Measurements from ENCODE around the gene HTR6.
A peak's percentile ranks its signal among the peaks of the same experiment; 100 is the strongest.

Gene HTR6

GRCh38 chr1:19712928-19713327 lies 48.3 kb downstream of the HTR6 start:
- H3K9me3 ChIP-seq (ENCODE audit: insufficient read depth, low read depth, low read length) = no peaks in the 10 kb centered on the region
- no peaks in the 10 kb centered on the region for H3K9me2 ChIP-seq (replicated peaks; ENCODE audit: low read depth, low read length)
- no peak for TF ChIP-seq EZH2phosphoT487 (IDR thresholded peaks at IDR 0.05; ENCODE audit: borderline replicate concordance)
- TF ChIP-seq CTCF (conservative IDR thresholded peaks at IDR 0.05; ENCODE audit: low read length) = no peak
- no peaks in the 10 kb centered on the region for H3K27me3 ChIP-seq (ENCODE audit: insufficient read depth, low read length, poor library complexity, severe bottlenecking)
- no peaks in the 10 kb centered on the region for H3F3A ChIP-seq (ENCODE audit: low read depth)
- H3K4me2 ChIP-seq (ENCODE audit: low read depth, low read length, poor library complexity, severe bottlenecking) = no peak overlapping the region
- H3K4me3 ChIP-seq (ENCODE audit: low read length, poor library complexity, severe bottlenecking) = no peak overlapping the region
- H2AFZ ChIP-seq (ENCODE audit: low read length) = no peak overlapping the region
- no peak overlapping the region for H3K9ac ChIP-seq (ENCODE audit: low read depth, low read length, poor library complexity, severe bottlenecking)
- H4K20me1 ChIP-seq (ENCODE audit: insufficient read depth, low read length, poor library complexity, severe bottlenecking) = no peaks in the 10 kb centered on the region
- H3K79me2 ChIP-seq (ENCODE audit: insufficient read depth, low read length) = no peaks in the 10 kb centered on the region
- H3K4me1 ChIP-seq (ENCODE audit: insufficient read depth, low read length, poor library complexity, severe bottlenecking) = no peaks in the 10 kb centered on the region
- no peaks in the 10 kb centered on the region for H3K36me3 ChIP-seq (ENCODE audit: insufficient read depth, low read length)

- Histone ChIP-seq H4K20me1 (ENCODE audit: insufficient read depth, low read length, poor library complexity, severe bottlenecking) (no peaks in the 10 kb centered on the region), H3K27me3 (ENCODE audit: insufficient read depth, low read length, poor library complexity, severe bottlenecking) (no peaks in the 10 kb centered on the region), H3K4me2 (ENCODE audit: low read depth, low read length, poor library complexity, severe bottlenecking) (no peak overlapping the region), H3K9ac (ENCODE audit: low read depth, low read length, poor library complexity, severe bottlenecking) (no peak overlapping the region), H3K9me2 (replicated peaks; ENCODE audit: low read depth, low read length) (no peaks in the 10 kb centered on the region), H3K4me3 (ENCODE audit: low read length, poor library complexity, severe bottlenecking) (no peak overlapping the region), H3K4me1 (ENCODE audit: insufficient read depth, low read length, poor library complexity, severe bottlenecking) (no peaks in the 10 kb centered on the region), H3K9me3 (ENCODE audit: insufficient read depth, low read depth, low read length) (no peaks in the 10 kb centered on the region), H3K36me3 (ENCODE audit: insufficient read depth, low read length) (no peaks in the 10 kb centered on the region), H3F3A (ENCODE audit: low read depth) (no peaks in the 10 kb centered on the region), H3K79me2 (ENCODE audit: insufficient read depth, low read length) (no peaks in the 10 kb centered on the region), H2AFZ (ENCODE audit: low read length) (no peak overlapping the region)
- TF ChIP-seq EZH2phosphoT487 (IDR thresholded peaks at IDR 0.05; ENCODE audit: borderline replicate concordance) (no peak), CTCF (conservative IDR thresholded peaks at IDR 0.05; ENCODE audit: low read length) (peak; percentile 90)
These were observed 50.9 kb downstream of the HTR6 start for GRCh38 chr1:19715334-19716203.

- no peaks in the 10 kb centered on the region for H3F3A ChIP-seq (ENCODE audit: low read depth)
- no peaks in the 10 kb centered on the region for H3K27me3 ChIP-seq (ENCODE audit: insufficient read depth, low read length, poor library complexity, severe bottlenecking)
- H4K20me1 ChIP-seq (ENCODE audit: insufficient read depth, low read length, poor library complexity, severe bottlenecking) = no peaks in the 10 kb centered on the region
- no peaks in the 10 kb centered on the region for H3K4me1 ChIP-seq (ENCODE audit: insufficient read depth, low read length, poor library complexity, severe bottlenecking)
- TF ChIP-seq CTCF (conservative IDR thresholded peaks at IDR 0.05; ENCODE audit: low read length) (no peak), EZH2phosphoT487 (IDR thresholded peaks at IDR 0.05; ENCODE audit: borderline replicate concordance) (no peak)
- H3K9me3 ChIP-seq (ENCODE audit: insufficient read depth, low read depth, low read length) = no peaks in the 10 kb centered on the region
- H3K9me2 ChIP-seq (replicated peaks; ENCODE audit: low read depth, low read length) = no peaks in the 10 kb centered on the region
- H3K79me2 ChIP-seq (ENCODE audit: insufficient read depth, low read length) = no peaks in the 10 kb centered on the region
- no peak overlapping the region for H2AFZ ChIP-seq (ENCODE audit: low read length)
- H3K36me3 ChIP-seq (ENCODE audit: insufficient read depth, low read length) = no peaks in the 10 kb centered on the region
- no peak overlapping the region for H3K4me3 ChIP-seq (ENCODE audit: low read length, poor library complexity, severe bottlenecking)
- H3K9ac ChIP-seq (ENCODE audit: low read depth, low read length, poor library complexity, severe bottlenecking) = no peak overlapping the region
- no peak overlapping the region for H3K4me2 ChIP-seq (ENCODE audit: low read depth, low read length, poor library complexity, severe bottlenecking)
These were observed 52.8 kb downstream of the HTR6 start for GRCh38 chr1:19717467-19717866.

Measured in Loucy (cell line).